Uterus (tissue), 2 donors: Measurements from ENCODE around the gene BCAS4.

Experiments
- POLR2A ChIP-seq, 2 donors: fragments of 450-650 bp; IDR thresholded peaks; one replicate each; pipeline ENCODE4 v1.6.1; 2016; ENCODE audit warnings: antibody characterized with exemption in 2 of 2, mild to moderate bottlenecking in 1 of 2, moderate library complexity in 1 of 2
- TF ChIP-seq, protein P1 (sequence below), 4 experiments: fragments of 200-600 bp in 2 of 4; fragments of 450-650 bp in 2 of 4; sonication (generic) in 2 of 4; IDR thresholded peaks; one replicate each; pipeline ENCODE4 v1.5.1; 2016 to 2019; ENCODE audit warnings: antibody characterized with exemption in 4 of 4, mild to moderate bottlenecking in 2 of 4, moderate library complexity in 1 of 4

DNA sequence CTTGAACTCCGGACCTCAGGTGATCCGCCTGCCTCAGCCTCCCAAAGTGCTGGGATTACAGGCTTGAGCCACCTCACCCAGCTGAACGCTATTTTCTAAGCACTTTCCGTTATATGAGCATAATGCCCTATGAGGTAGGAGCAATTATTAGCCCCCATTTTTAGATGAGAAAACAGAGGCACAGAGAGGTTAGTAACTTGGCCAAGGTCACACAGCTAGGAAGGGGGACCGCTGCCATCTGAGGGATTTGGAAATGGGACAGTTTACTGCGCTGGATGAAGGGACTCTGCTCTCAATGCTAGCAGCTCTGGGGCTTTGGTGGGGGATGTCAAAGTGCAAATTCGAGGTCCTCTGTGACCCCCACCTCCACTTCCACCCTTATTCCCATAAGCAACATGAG is 62.5 kb downstream of the BCAS4 start:
- TF ChIP-seq, protein P1, sequence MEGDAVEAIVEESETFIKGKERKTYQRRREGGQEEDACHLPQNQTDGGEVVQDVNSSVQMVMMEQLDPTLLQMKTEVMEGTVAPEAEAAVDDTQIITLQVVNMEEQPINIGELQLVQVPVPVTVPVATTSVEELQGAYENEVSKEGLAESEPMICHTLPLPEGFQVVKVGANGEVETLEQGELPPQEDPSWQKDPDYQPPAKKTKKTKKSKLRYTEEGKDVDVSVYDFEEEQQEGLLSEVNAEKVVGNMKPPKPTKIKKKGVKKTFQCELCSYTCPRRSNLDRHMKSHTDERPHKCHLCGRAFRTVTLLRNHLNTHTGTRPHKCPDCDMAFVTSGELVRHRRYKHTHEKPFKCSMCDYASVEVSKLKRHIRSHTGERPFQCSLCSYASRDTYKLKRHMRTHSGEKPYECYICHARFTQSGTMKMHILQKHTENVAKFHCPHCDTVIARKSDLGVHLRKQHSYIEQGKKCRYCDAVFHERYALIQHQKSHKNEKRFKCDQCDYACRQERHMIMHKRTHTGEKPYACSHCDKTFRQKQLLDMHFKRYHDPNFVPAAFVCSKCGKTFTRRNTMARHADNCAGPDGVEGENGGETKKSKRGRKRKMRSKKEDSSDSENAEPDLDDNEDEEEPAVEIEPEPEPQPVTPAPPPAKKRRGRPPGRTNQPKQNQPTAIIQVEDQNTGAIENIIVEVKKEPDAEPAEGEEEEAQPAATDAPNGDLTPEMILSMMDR (IDR thresholded peaks at IDR 0.05) = no peak
- TF ChIP-seq POLR2A (IDR thresholded peaks at IDR 0.05) = no peak
